T follicular helper cell (primary cell): ENCODE results near the gene DTX4.
A peak's percentile ranks its signal among the peaks of the same experiment; 100 is the strongest.
"Not testable (repeated sequence)": the region's sequence is repeated elsewhere in the genome, so short reads cannot be mapped to it uniquely, and the experiment has no call there.

Source experiments
- DNase-seq: peaks from one replicate; pipeline ENCODE4 v3.0.0-alpha.2; 2020; ENCODE audit warnings: low read depth
- total RNA-seq, 2 experiments: gene quantifications; one replicate each; lab custom pipeline; 2026; lab: John Stamatoyannopoulos, UW

The DTX4 gene
- total RNA-seq, result 2.0 to 4.1 reads per million in 2 experiments

DNA sequence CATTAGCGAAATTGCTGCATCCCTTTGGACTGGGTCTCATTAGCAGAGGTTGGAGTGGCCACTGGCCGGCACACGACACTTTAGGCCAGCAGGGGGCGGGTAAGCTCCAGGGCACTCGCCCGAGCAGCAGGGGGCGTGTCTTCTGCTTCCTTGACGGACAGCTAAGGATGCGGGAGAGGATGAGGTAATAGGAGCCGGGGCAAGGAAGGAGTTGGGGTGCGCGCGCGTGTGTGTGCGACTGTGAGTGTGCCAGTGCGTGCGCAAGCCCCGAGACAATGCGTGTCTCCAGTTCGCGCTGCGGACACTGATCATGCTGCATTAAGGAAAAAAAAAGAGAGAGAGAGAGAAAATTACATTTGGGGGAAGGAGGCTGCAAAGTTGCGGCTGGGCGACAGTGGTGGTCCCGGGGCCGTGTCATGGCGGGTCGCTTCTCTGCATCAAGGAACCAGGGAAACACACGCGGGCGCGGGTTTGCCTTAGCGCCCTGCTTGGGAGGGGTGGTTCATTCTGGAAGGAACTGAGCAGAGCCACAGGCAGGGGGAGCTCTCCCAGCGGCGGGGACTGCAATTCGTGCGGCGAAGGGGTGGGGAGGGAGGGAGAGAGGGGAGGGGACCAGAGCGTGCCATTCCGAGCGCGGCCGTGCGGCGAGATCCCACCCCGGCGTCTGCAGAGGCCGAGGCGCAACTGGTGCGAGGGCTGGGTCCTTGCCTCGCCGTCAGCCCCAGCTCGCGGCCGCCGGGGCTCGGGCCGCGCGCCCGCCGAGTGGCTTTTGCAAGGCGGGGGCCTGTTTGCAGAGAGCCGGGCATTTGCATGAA is at the start of gene DTX4:
Gene DTX4 (plus strand): TSS at position 625 of the 815 bp plus-strand sequence. CDS start 464 bp downstream, outside the sequence.
- DNase-seq, result peak; percentile 83

DNA sequence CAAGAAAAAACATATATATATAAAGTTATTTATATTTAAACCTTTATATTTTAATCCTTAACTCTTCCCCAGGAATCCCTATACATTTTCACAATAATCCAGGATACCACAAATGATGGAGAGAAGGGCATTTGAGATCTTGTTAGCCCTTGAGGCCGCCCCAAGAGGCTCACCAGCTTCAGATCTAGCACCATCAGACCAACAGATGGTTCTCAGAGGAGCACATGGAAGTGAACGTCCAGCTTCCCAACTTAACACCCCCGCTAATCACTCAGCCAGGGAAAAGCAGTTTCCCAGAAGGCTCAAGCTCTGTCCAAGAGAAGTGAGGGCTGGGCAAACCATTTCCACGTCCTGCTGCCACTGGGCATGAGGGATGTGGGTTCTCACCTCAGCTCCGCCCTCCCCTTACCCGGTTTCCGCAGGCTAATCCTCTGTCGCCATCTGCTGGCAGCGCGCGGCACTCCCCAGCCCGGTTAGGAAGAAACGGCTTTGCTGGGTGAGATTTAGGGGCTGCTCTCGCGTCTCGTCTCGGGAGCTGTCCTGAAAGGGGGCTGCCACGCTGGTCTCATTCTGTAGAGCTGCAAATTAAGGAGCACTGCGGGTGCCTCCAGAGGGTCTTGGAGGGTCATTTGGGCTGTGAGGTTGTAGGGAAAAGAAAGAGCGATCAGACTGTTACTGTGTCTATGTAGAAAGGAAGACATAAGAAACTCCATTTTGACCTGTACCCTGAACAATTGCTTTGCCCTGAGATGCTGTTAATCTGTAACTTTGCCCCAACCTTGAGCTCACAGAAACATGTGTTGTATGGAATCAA is 36.1 kb upstream of the DTX4 start:
- DNase-seq, result peak; percentile 76

DNA sequence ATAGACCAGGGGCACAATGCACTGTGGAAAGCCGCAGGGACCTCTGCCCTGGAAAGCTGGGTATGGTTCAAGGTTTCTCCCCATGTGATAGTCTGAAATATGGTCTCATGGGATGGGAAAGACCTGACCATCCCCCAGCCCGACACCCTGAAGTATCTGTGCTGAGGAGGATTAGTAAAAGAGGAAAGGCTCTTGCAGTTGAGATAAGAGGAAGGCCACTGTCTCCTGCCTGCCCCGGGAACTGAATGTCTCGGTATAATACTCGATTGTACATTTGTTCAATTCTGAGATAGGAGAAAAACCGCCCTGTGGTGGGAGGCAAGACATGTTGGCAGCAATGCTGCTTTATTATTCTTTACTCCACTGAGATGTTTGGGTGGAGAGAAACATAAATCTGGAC is 35.4 kb upstream of the DTX4 start:
- not testable (repeated sequence) for DNase-seq

DNA sequence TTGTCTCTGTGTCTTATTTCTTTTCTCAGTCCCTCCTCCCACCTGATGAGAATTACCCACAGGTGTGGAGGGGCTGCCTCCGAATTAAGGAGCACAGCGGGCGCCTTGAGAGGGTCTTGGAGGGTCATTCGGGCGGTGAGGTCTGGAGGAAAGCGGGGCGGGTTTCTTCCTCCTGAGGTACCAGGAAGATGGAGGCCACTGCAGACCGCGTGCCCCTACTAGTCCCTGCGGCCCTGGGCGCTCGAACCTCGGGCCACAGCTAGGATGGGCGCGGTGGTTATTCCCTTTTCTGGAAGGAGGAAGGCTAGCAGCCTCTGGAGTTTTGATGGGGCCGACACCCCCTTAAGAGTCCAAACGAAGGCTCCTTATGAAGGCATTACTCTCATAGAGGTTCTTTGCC is 34.7 kb upstream of the DTX4 start:
- no peak for DNase-seq

DNA sequence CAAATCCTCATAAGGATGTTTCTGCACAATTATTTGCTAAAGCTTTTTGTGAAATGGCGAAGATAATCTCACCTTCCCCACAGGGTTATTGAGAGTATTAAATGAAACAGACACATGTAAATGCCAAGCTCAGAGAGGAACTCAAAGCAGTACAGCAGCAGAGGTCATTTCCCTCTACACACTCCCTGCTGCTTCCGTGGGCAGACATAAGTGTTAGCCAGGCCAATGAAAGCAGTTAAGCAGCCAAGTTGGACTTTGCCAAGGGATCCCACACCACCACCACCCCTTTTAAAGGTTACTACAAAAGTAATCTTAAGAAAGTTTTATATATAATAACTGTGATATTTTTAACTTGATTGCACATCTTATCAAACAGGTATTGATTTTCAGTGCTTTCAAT is 33.3 kb upstream of the DTX4 start:
- DNase-seq, result no peak

DNA sequence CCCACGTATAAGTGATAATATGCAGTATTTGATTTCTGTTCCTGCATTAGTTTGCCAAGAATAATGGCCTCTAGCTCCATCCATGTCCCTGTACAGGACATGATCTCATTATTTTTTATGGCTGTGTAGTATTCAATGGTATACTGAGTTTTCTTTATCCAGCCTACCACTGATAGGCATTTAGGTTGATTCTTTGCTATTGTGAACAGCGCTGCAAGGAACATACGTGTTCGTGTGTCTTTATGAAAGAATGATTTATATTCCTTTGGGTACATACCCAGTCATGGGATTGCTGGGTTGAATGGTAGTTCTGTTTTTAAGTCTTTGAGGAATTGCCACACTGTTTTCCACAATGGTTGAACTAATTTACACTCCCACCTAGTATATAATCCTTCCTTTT is 30.7 kb upstream of the DTX4 start:
- DNase-seq, result no peak

DNA sequence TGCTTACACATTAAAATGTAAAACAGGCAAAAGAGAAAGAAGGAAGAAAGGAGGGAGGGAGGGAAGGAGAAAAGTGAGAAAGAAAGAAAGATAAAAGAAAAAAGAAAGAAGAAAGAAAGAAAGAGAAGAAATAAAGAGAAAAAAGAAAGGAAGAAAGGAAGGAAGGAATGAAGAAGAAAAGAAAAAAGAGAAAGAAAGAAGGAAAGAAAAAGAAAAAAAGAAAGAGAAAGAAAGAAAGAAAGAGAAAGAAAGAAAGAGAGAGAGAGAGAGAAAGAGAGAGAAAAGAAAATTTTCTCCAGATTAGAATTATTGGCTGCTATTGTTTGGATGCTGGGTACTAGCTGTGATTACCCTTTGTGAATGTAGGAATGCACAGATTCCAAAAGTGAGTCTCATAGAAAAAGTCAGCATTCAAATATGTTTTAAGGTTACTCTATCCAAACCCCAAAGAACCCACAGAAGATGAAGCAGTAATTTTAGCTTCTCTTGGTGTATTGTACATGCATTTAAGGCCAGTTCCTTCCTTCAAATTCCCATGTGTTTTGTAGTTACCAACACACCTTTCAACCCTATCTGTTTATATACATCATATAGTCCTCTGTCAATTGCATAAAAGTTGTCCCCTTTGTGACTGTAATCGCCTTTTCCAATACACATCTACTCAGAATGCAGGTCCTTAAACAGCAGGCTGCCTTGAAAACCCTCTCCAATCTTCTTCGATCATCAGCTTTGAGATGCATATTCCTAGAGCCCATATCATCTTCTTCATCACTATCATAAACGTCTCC is 30.1 kb upstream of the DTX4 start:
- no peak for DNase-seq

DNA sequence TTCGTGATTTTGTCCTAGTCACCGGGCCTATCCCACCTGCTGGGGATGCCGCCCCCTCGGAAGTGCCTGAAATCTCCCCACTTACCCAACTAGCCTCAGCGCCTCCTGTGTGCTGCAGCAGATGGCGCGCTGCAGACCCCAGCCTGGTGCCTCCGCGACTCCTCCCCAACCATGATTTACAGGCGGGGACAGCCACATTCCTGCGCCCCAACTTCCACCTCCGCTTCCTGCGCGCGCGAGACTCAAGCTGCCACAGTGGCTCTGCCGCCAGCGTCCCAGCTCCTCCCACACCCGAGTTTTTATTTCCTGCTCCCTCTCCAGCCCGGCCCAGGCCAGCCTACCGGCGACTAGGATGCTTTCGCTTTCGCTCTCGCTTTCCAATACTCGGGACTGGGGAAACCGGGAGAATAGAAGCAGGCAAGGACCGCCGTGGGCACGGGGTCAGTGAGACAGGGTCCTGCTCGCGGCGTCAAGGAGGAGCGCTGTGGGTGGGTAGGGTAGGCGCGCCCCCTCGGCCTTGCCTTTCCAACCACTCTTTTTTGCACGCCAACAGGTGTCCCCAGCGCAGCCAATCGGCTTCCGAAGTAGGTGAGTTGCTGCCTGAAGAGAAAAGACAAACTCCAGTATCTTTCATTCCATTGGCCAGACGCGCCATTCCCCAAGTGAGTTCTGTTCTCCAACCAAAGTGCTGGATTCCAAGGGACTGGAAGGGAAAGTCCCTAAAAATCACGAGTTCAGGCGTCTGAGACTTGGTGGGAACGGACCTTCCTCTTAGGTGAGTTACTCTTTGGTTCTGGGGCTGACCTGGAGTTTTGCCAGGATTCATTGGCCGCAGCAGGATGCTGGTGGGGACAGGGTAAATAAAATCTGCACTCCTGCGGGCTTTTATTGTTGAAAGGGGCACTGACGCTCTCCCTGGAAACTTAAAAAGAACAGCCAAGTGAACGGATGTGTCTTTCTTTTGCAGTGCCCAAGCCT is 29.1 kb upstream of the DTX4 start, which contains the start of gene FAM111A:
Gene FAM111A (plus strand): TSS at position 327 of the 978 bp plus-strand sequence. CDS start 6,017 bp downstream, outside the sequence.
- peak; percentile 82 for DNase-seq

DNA sequence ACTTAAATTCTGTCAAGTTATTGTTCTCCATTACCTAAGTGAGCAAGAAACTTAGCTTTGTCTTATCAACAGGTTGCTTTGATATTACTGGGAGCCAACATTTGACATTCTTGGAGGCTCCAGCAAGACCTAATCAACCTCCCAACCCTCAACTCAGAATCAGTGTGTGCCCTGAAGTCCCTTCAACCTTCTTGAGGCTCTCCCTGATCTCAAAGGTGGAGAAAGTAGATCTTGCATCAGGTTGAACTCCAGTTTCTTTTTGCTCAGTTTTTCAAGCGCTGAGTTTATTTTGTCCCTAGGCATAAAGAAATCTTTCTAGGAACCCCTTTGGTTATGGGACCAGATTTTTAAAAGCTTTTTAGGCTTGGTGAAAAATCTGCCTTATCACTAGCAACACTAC is 27.8 kb upstream of the DTX4 start:
- no peak for DNase-seq

DNA sequence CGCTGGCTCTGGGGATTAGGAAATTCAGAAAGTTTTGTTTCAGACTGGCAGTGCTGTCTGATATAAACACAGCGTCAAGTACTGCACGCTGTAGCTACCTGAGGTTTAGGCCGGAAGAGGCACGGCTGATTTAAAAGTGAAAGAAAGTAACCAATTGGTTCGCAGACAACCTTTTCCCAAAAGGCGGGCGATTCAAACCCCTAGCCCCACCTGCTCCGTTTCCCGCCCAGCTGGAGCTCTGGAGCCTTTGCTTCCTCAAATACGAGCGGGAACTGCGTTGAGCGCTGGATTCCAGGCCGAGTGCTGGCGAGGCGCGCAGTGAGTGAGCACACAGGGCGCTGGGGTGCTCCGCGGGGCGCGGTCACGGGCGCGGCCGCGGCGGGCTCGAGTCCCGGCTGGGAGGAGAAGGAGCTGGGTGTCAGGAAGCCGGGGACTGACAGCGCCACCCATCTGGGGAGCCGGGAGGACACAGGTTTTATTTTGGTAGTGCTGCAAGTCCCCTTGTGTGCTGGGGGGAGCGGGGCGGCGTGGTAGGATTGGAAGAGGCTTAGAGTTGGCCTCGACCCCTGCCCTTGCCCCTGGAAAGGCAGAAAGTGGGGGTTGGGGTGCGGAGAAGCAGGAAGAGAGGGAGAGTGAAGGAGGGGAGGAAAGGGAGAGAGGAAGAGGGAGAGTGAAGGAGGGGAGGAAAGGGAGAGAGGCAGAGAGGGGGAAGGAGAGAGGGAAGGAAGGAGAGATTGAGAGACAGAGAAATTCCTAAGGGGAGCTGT is 27.2 kb upstream of the DTX4 start:
- peak; percentile 52 for DNase-seq

DNA sequence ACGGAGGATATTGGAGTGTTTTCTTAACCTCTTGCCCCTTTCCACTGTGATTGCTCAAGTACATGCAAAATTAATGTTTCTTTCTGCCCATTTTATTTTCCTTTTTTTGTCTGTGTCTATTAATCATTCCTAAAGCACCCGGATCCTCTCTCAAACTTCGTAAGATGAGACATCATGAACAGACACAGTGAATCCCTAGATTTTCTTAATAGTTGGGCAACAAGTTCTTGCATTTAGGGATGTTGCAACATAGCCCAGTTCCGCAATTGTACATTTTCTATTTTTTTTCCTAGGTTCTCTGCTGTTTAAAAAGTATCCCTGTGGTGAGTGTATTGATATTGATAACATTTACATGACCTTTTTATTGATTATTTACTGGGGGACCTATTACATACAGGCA is 26.4 kb upstream of the DTX4 start:
- no peak for DNase-seq

DNA sequence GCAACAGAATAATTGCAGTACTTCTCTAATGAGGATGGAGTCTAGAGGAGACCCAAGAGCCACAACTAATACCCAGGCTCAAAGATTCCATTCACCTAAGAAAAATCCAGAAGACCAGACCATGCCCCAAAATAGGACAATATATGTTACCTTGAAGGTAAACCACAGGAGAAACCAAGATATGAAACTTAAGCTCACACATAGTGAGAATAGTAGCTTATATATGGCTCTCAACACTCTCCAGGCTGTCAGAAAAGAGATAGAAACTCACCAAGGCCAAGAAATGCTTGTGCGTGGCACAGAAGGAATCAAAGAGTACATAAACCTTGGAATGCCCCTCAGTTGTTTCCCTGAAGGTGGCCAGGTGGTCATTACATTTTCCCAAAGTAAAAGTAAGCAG is 20.2 kb upstream of the DTX4 start:
- no peak for DNase-seq

DNA sequence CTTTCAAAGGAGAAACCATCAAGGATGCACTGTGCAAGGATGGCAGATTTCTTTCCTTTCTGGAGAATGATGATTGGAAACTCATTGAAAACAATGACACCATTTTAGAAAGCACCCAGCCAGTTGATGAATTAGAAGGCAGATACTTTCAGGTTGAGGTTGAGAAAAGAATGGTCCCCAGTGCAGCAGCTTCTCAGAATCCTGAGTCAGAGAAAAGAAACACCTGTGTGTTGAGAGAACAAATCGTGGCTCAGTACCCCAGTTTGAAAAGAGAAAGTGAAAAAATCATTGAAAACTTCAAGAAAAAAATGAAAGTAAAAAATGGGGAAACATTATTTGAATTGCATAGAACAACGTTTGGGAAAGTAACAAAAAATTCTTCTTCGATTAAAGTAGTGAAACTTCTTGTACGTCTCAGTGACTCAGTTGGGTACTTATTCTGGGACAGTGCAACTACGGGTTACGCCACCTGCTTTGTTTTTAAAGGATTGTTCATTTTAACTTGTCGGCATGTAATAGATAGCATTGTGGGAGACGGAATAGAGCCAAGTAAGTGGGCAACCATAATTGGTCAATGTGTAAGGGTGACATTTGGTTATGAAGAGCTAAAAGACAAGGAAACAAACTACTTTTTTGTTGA is 19.5 kb upstream of the DTX4 start:
- DNase-seq, result no peak

DNA sequence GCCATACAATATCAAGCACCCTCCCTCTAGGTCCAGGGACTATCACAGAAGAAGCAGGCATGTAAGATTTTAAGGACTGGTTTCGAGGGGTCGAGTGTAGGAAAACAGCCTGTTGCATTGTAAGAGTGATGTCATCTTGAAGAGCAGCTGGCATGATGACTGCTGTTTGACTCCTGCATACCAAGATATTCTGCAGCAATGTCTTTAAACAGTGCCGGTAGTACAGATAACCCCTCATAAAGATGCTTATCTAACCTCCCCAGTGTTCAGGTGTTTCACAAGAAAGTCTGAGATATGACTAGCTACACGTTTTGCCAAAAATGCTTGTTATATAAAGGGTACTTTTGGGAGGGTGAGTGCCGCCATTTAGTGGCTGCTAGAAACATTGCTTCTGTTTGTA is 17.3 kb upstream of the DTX4 start:
- no peak for DNase-seq

DNA sequence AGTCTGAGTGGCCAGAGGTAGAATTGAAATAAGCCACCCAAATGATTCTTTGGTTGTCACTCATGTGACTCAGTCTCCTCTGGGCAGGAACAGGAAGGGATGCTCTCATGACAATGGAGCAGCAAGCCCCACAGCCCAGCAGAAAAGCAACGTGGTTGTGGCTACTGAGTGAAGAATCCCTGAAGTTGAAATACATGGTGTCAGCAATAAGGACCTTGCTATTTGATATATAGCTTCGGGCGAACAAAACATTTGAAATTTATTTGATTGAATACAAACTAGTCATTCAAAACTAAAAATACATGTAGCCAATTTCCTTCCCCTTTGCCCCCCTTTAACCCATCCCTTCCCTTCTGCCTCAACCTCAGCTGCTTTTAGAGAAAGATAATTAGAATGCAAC is 14.5 kb upstream of the DTX4 start:
- DNase-seq, result no peak

DNA sequence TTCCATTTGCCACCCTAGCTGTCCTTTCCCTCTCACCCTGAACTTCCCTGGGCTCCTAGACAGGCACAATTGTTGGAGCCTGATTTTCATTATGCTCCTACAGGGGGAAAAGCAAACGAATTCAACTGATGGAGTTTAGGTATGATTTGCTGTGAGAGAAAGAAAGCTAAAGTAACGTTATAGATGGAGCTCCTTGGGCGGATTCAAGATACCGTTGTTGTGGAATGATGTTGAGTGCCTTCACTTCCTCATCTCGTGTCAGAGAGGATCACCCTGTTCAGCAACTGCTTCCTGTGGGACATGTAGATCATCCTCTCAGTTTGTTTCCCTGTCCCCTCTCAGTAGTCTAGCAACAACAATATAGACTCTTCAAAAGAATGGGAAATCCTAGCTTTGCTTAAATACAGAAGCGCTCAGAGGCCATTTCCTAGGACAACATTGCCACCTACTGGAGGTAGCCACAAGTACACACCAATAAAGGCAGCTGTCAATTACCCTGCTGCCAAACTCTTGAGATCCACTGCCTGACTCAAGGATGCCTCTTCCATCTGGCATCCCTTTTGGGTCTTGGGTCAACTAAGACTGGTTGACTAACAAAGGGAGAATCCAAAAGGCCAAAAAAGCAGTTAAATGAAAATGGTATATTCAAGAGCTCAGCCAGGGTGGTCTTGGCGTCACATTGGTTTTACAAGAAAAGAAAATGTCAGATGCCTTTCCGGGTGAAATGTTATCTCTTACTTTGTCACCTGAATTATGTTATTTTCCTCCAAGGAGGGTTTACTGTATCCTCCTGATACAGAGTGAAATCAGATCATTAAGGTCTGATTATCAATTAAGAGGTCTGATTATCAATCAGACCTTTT is 13.5 kb upstream of the DTX4 start:
- peak; percentile 49 for DNase-seq

DNA sequence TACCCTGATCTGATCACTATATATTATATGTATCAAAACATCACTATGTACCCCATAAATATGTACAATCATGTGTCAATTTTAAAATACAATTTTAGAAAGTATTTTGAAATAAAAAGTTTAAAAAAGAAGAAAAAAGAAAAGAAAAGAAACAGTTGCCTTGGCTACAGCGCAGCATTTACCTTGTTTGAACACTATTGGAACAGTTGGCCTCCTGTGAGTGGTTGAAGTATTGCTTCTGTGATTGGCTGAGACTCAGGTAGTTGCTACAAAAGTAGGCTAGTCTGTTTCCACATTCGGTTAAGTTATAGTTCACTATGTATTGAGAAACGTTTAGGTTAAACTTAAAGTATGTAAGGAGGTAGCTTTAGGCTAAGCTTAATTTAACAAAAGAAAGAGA is 7.9 kb upstream of the DTX4 start:
- no peak for DNase-seq

DNA sequence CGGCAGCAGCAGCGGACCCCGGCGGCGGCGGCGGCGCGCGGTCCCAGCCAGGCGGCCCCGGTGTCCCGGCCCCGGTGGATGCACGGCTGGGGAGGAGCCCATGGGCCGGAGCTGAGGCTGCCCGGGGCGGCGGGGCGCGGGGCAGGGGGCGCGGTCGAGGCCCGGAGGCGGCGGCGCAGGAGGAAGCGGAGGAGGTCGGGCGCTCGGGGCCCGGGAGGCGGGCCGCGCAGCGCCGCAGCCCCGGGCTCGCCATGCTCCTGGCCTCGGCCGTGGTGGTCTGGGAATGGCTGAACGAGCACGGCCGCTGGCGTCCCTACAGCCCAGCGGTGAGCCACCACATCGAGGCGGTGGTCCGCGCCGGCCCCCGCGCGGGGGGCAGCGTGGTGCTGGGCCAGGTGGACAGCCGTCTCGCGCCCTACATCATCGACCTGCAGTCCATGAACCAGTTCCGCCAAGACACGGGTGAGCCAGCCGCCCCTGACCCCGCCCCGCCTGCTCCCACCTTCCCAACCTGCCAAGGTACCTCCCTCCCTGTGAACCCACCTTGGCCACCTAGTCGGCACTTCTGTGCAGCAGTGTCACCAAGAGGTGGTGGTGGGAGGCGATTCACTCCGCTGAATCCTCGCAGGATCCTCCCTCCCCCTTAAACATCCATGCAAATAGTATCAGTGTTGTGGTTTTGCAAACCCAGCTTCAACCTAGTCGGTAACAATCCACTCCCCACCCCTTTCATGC is 580 bp downstream of the DTX4 start:
- no peak for DNase-seq
